GM23248 (cell line): ENCODE results near the gene UNC119B. TPM values are rescaled to one million over a fixed set of nuclear protein-coding genes. Genes with fewer than 3 reads are reported as not detected.

Experiments used
- DNase-seq: peaks from one replicate; pipeline ENCODE4 v3.0.0-alpha.2; 2015
- H2AFZ ChIP-seq: fragments of 200-600 bp; sonication (generic); 2 replicates; pipeline ENCODE4 v1.6.1; 2016; ENCODE audit warnings: antibody characterized with exemption
- H3F3A ChIP-seq: fragments of 200-600 bp; sonication (generic); 2 replicates; pipeline ENCODE4 v1.6.1; 2016; ENCODE audit warnings: mild to moderate bottlenecking, antibody characterized with exemption, mixed run types; ENCODE audit not compliant: insufficient read depth
- H3K27ac ChIP-seq: fragments of 200-600 bp; sonication (generic); 2 replicates; pipeline ENCODE4 v1.5.1; 2016; ENCODE audit warnings: mild to moderate bottlenecking
- H3K27me3 ChIP-seq: fragments of 200-600 bp; sonication (generic); replicated peaks from 2 replicates; pipeline ENCODE4 v1.6.1; 2016; ENCODE audit warnings: mild to moderate bottlenecking; ENCODE audit not compliant: insufficient read depth
- H3K36me3 ChIP-seq: fragments of 200-600 bp; sonication (generic); 2 replicates; pipeline ENCODE4 v1.6.1; 2016; ENCODE audit warnings: low read depth, mild to moderate bottlenecking
- H3K4me1 ChIP-seq: fragments of 200-600 bp; sonication (generic); 2 replicates; pipeline ENCODE4 v1.6.1; 2016; ENCODE audit warnings: mild to moderate bottlenecking; ENCODE audit not compliant: insufficient read depth
- H3K4me2 ChIP-seq: fragments of 200-600 bp; sonication (generic); one replicate; pipeline ENCODE4 v1.6.1; 2016; ENCODE audit warnings: mild to moderate bottlenecking; ENCODE audit not compliant: unreplicated experiment
- H3K4me3 ChIP-seq: fragments of 200-600 bp; sonication (generic); 2 replicates; pipeline ENCODE4 v1.5.1; 2016; ENCODE audit warnings: mild to moderate bottlenecking
- H3K79me2 ChIP-seq: fragments of 200-600 bp; sonication (generic); 2 replicates; pipeline ENCODE4 v1.6.1; 2016; ENCODE audit warnings: mild to moderate bottlenecking; ENCODE audit not compliant: insufficient read depth
- H3K9ac ChIP-seq: fragments of 200-600 bp; sonication (generic); 2 replicates; pipeline ENCODE4 v1.6.1; 2016; ENCODE audit warnings: mild to moderate bottlenecking
- H3K9me2 ChIP-seq: fragments of 200-600 bp; sonication (generic); 2 replicates; pipeline ENCODE4 v1.6.1; 2016; ENCODE audit warnings: mixed run types, mild to moderate bottlenecking, moderate library complexity; ENCODE audit not compliant: insufficient read depth
- H3K9me3 ChIP-seq: fragments of 200-600 bp; sonication (generic); one replicate; pipeline ENCODE4 v1.6.1; 2017; ENCODE audit warnings: low read depth
- H4K20me1 ChIP-seq: fragments of 200-600 bp; sonication (generic); 2 replicates; pipeline ENCODE4 v1.6.0; 2016; ENCODE audit not compliant: insufficient read depth
- EZH2 ChIP-seq: fragments of 200-600 bp; sonication (generic); IDR thresholded peaks from 2 replicates; pipeline ENCODE4 v1.6.1; 2018; ENCODE audit warnings: antibody characterized with exemption, mild to moderate bottlenecking; ENCODE audit not compliant: insufficient read depth, poor library complexity, severe bottlenecking
- EZH2phosphoT487 ChIP-seq: fragments of 200-600 bp; sonication (generic); IDR thresholded peaks from 2 replicates; pipeline ENCODE4 v1.6.1; 2018; ENCODE audit warnings: antibody characterized with exemption, moderate library complexity, mild to moderate bottlenecking, low read depth; ENCODE audit not compliant: insufficient read depth
- whole genome bisulfite sequencing, 2 experiments: methylation state at CpG; one replicate each; pipeline ENCODE4 v1.1.6; 2015 to 2017; ENCODE audit warnings: low lambda C conversion rate in 2 of 2, low coverage in 1 of 2; ENCODE audit errors: missing lambda C conversion rate in 2 of 2; 5-methylcytosine and 5-hydroxymethylcytosine counted together
- in situ Hi-C: fragments of 300-500 bp; cut with MboI; formaldehyde crosslinking; loops from 2 replicates; pipeline ENCODE4 v1.15.0; 2020
- polyA plus RNA-seq: library from polyadenylated mRNA; unstranded; fragments of >200 nt; fragmentation: Nextera tagmentation; extraction: Ambion mirVana; gene quantifications from 2 replicates; pipeline ENCODE4 v1.2.1, GENCODE V29; 2016
- total RNA-seq: library from RNA; depleted of rRNA; stranded (reverse); fragments of >200 nt; shearing (Covaris generic); gene quantifications from 2 replicates; pipeline ENCODE4 v1.2.3, GENCODE V29; 2014

The UNC119B gene
- total and polyA plus RNA-seq, 2 experiments from 2014 or later, result 7.6 to 22.4 TPM

GRCh38 chr12:120697344-120697743, 12.9 kb upstream of the UNC119B start:
- WGBS, 2 experiments, result 96 to 100% methylated on average over 1 of the region's 1 CpG
- no peak overlapping the region for H2AFZ ChIP-seq
- H3K36me3 ChIP-seq, result peaks cover 35% of the 10 kb centered on the region
- no peaks in the 10 kb centered on the region for H4K20me1 ChIP-seq
- DNase-seq, result no peak
- no peak overlapping the region for H3K4me2 ChIP-seq
- no peak overlapping the region for H3K27ac ChIP-seq
- H3K79me2 ChIP-seq, result peaks cover 44% of the 10 kb centered on the region
- H3K9me2 ChIP-seq, result no peaks in the 10 kb centered on the region
- in situ Hi-C loops, result no loop called here
- H3K9me3 ChIP-seq, result no peaks in the 10 kb centered on the region
- TF ChIP-seq EZH2 (no peak), EZH2phosphoT487 (no peak)
- H3K27me3 ChIP-seq, result no peaks in the 10 kb centered on the region
- no peaks in the 10 kb centered on the region for H3F3A ChIP-seq
- H3K9ac ChIP-seq, result no peak overlapping the region
- no peak overlapping the region for H3K4me3 ChIP-seq
- H3K4me1 ChIP-seq, result no peaks in the 10 kb centered on the region

GRCh38 chr12:120698665-120699064, 11.6 kb upstream of the UNC119B start:
- 85 to 86% methylated on average over 2 to 3 of the region's 3 CpGs for WGBS, 2 experiments
- Histone ChIP-seq H3K9ac (no peak overlapping the region), H3F3A (no peaks in the 10 kb centered on the region), H3K36me3 (peaks cover 35% of the 10 kb centered on the region), H3K79me2 (peaks cover 31% of the 10 kb centered on the region), H3K9me3 (no peaks in the 10 kb centered on the region), H2AFZ (no peak overlapping the region), H3K27me3 (no peaks in the 10 kb centered on the region), H4K20me1 (no peaks in the 10 kb centered on the region), H3K27ac (no peak overlapping the region), H3K9me2 (no peaks in the 10 kb centered on the region), H3K4me1 (no peaks in the 10 kb centered on the region), H3K4me3 (no peak overlapping the region), H3K4me2 (no peak overlapping the region)
- DNase-seq, result no peak
- no peak for TF ChIP-seq EZH2phosphoT487
- TF ChIP-seq EZH2, result no peak
- in situ Hi-C loops, result no loop called here

GRCh38 chr12:120699553-120699952, 10.7 kb upstream of the UNC119B start:
- Histone ChIP-seq H3K9me3 (no peaks in the 10 kb centered on the region), H3F3A (no peaks in the 10 kb centered on the region), H3K4me2 (no peak overlapping the region), H3K79me2 (peaks cover 22% of the 10 kb centered on the region), H3K4me3 (no peak overlapping the region), H3K9ac (no peak overlapping the region), H4K20me1 (no peaks in the 10 kb centered on the region), H2AFZ (no peak overlapping the region), H3K9me2 (no peaks in the 10 kb centered on the region), H3K4me1 (no peaks in the 10 kb centered on the region), H3K27me3 (no peaks in the 10 kb centered on the region), H3K36me3 (peaks cover 33% of the 10 kb centered on the region), H3K27ac (no peak overlapping the region)
- WGBS, 2 experiments, result 83 to 88% methylated on average over 7 of the region's 7 CpGs
- DNase-seq, result no peak
- in situ Hi-C loops, result no loop called here
- TF ChIP-seq EZH2phosphoT487, result no peak
- TF ChIP-seq EZH2, result no peak

GRCh38 chr12:120700886-120701285, 9.4 kb upstream of the UNC119B start:
- in situ Hi-C loops, result no loop called here
- peaks cover 14% of the 10 kb centered on the region for H3K79me2 ChIP-seq
- WGBS, 2 experiments, result 96 to 99% methylated on average over 5 of the region's 5 CpGs

GRCh38 chr12:120702637-120703036, 7.6 kb upstream of the UNC119B start:
- Histone ChIP-seq H3K4me2 (no peak overlapping the region), H3K27me3 (no peaks in the 10 kb centered on the region), H2AFZ (no peak overlapping the region), H3F3A (no peaks in the 10 kb centered on the region), H3K79me2 (peaks cover 8% of the 10 kb centered on the region; the same call in 1 of the 2 replicates), H3K4me3 (no peak overlapping the region), H3K4me1 (no peaks in the 10 kb centered on the region), H3K9me2 (no peaks in the 10 kb centered on the region), H3K9ac (no peak overlapping the region), H4K20me1 (no peaks in the 10 kb centered on the region), H3K36me3 (peaks cover 5% of the 10 kb centered on the region; the same call in 1 of the 2 replicates), H3K9me3 (no peaks in the 10 kb centered on the region), H3K27ac (no peak overlapping the region)
- DNase-seq, result no peak
- in situ Hi-C loops, result no loop called here
- WGBS, 2 experiments, result 100% methylated on average over 1 of the region's 1 CpG
- TF ChIP-seq EZH2 (no peak), EZH2phosphoT487 (no peak)

More at GRCh38 chr12:120700886-120701285, 9.4 kb upstream of the UNC119B start:
- Histone ChIP-seq H3K9me3 (no peaks in the 10 kb centered on the region), H3K4me3 (no peak overlapping the region), H3K27me3 (no peaks in the 10 kb centered on the region), H3K4me1 (no peaks in the 10 kb centered on the region), H3K27ac (no peak overlapping the region), H3K9ac (no peak overlapping the region), H3F3A (no peaks in the 10 kb centered on the region), H3K4me2 (no peak overlapping the region), H3K9me2 (no peaks in the 10 kb centered on the region), H2AFZ (no peak overlapping the region), H3K36me3 (peaks cover 20% of the 10 kb centered on the region), H4K20me1 (no peaks in the 10 kb centered on the region)
- TF ChIP-seq EZH2 (no peak), EZH2phosphoT487 (no peak)
- no peak for DNase-seq
